Activated CD4-positive, alpha-beta T cell treated with anti-CD3 and anti-CD28 coated beads for 36 hours (primary cell): ENCODE results near the gene COA8. TPM values are rescaled to one million over a fixed set of nuclear protein-coding genes. Genes with fewer than 3 reads are reported as not detected.

Experiments used
- ATAC-seq: fragments of 200-7000 bp; cut with Tn5 transposase; one replicate; pipeline ENCODE4 v1.10.0; 2021; ENCODE audit warnings: mild to moderate bottlenecking, moderate library complexity
- CTCF ChIA-PET: fragments of 350-600 bp; sonication (Branson Sonifier 250); formaldehyde crosslinking; loops from one replicate; lab custom pipeline; 2021; ENCODE audit warnings: antibody characterized with exemption; lab: Charles Lee
- POLR2A ChIA-PET: fragments of 350-600 bp; sonication (Branson Sonifier 250); formaldehyde crosslinking; loops from one replicate; lab custom pipeline; 2021; ENCODE audit warnings: antibody characterized with exemption, inconsistent platforms; lab: Charles Lee
- DNase-seq: peaks from one replicate; pipeline ENCODE4 v3.0.0-alpha.2; 2020
- H3K27ac Mint-ChIP-seq: one replicate; pipeline ENCODE4 v1.8.0; 2021; ENCODE audit warnings: mixed read lengths
- H3K27me3 Mint-ChIP-seq: one replicate; pipeline ENCODE4 v1.8.0; 2021; ENCODE audit warnings: mixed read lengths
- H3K36me3 Mint-ChIP-seq: one replicate; pipeline ENCODE4 v1.8.0; 2021; ENCODE audit warnings: low read depth, mixed read lengths
- H3K4me1 Mint-ChIP-seq: one replicate; pipeline ENCODE4 v1.8.0; 2021; ENCODE audit warnings: mixed read lengths
- H3K4me3 Mint-ChIP-seq: one replicate; pipeline ENCODE4 v1.8.0; 2021; ENCODE audit warnings: mild to moderate bottlenecking, moderate library complexity, mixed read lengths
- H3K9me3 Mint-ChIP-seq: one replicate; pipeline ENCODE4 v1.8.0; 2021; ENCODE audit warnings: low read depth, mixed read lengths
- intact Hi-C, 2 experiments: fragments of 100-400 bp; cut with DNase I in 1 of 2; cut with micrococcal nuclease in 1 of 2; formaldehyde crosslinking; loops; one replicate each; pipeline versions ENCODE4 v1.14.2 to v1.15.1; 2022 to 2024; cut with DNase I, micrococcal nuclease
- total RNA-seq, 2 experiments: library from RNA; stranded (reverse); gene quantifications; one replicate each; pipeline ENCODE4 v1.2.3, GENCODE V29; 2021

Gene COA8
- total RNA-seq, 2 experiments from 2014 or later, result 39.6 to 41.7 TPM

DNA sequence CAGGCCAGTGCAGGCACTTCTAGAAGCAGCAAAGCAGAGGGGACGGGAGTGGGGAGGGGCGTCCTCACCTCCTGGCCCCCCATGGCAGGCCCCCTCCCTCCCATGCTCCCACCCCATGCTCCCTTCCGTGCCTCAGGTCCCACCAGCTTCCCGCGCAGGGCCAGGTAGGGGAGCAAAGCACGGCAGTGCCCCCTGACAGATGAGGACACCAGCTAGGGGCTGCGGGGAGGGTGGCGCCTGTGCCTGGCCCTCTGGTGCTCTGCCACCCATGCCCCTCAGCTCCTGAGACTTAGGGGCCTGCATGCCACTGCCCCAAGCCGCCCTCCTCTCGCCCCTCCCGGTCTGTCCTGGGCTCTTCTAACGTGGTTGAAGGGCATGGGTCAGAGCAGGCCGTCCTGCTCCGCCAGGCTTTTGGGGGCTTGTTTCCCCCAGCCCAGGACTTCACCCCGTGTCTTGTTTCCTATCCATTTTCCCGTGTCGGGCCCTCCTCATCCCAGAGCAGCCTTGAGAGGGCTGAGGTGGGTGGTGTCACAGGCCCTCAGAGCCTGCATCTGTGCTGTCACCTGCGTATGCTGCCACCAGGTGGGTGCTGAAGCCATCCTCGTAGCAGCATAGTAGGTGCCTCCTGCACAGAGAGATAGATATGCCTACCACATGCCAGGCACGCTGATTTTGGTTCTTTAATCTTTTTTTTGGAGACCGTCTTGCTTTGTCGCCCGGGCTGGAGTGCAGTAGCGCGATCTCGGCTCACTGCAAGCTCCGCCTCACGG, 23.5 kb upstream of the COA8 start:
- DNase-seq (no peak), ATAC-seq (peak; percentile 25)
- H3K36me3 Mint-ChIP-seq, result no peaks in the 10 kb centered on the region
- no peaks in the 10 kb centered on the region for H3K9me3 Mint-ChIP-seq
- H3K4me3 Mint-ChIP-seq, result no peak overlapping the region
- ChIA-PET CTCF (interaction anchor here (0.7 kb wide), 1 partner anchor 1219 kb away, joined by 3 read pairs; no protein-coding TSS in a partner anchor), POLR2A (no interaction called here)
- no peaks in the 10 kb centered on the region for H3K4me1 Mint-ChIP-seq
- H3K27ac Mint-ChIP-seq, result no peak overlapping the region
- intact Hi-C loops, result no loop called here
- no peaks in the 10 kb centered on the region for H3K27me3 Mint-ChIP-seq

DNA sequence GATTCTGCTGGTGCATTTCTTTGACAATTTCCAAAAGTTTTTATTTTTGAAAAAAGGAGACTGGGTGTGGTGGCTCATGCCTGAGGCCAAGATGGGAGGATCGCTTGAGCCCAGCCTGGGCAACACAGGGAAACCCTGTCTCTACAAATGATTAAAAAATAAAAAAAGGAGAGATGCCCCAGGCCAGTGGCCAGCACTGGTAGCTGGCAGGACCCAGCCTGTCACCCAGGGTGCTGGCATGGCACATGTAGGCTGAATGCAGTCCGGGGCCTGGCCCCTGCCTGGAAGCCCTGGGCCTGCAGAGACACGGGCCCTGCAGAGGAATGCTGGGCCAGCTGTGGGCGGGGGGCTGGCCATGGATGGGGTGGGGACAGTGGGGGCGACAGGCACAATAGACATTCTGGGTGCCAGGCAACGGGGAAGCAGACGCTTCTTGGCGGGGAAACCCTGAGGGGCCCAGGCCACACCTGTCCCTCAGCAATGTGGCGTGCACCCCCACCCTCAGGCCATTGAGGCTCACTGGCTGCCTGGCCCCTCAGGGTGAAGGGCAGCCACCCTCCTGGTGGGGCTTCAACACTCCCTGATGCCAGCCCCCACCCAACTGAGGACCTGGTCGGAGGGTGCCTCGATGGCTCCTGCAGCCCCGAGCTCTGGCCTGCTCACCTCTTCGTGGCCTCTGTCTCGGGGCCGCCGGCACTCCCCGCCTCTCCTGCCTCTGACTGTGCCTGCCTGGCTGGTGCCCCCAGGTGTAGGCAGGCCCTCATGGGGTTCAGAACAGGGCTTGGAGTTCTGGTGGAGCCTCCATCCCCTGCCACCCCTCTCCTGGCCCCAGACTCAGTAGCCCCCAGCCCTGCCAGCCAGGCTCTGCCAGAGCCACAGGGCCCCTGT, 21.7 kb upstream of the COA8 start:
- ChIA-PET CTCF (interaction anchor here (0.5 kb wide), 1 partner anchor 56 kb away, joined by 3 read pairs; no protein-coding TSS in a partner anchor), POLR2A (no interaction called here)
- ATAC-seq, result no peak
- H3K9me3 Mint-ChIP-seq, result no peaks in the 10 kb centered on the region
- DNase-seq, result no peak
- no peaks in the 10 kb centered on the region for H3K4me1 Mint-ChIP-seq
- H3K27ac Mint-ChIP-seq, result no peak overlapping the region
- intact Hi-C loops, result no loop called here
- no peak overlapping the region for H3K4me3 Mint-ChIP-seq
- no peaks in the 10 kb centered on the region for H3K36me3 Mint-ChIP-seq
- no peaks in the 10 kb centered on the region for H3K27me3 Mint-ChIP-seq

DNA sequence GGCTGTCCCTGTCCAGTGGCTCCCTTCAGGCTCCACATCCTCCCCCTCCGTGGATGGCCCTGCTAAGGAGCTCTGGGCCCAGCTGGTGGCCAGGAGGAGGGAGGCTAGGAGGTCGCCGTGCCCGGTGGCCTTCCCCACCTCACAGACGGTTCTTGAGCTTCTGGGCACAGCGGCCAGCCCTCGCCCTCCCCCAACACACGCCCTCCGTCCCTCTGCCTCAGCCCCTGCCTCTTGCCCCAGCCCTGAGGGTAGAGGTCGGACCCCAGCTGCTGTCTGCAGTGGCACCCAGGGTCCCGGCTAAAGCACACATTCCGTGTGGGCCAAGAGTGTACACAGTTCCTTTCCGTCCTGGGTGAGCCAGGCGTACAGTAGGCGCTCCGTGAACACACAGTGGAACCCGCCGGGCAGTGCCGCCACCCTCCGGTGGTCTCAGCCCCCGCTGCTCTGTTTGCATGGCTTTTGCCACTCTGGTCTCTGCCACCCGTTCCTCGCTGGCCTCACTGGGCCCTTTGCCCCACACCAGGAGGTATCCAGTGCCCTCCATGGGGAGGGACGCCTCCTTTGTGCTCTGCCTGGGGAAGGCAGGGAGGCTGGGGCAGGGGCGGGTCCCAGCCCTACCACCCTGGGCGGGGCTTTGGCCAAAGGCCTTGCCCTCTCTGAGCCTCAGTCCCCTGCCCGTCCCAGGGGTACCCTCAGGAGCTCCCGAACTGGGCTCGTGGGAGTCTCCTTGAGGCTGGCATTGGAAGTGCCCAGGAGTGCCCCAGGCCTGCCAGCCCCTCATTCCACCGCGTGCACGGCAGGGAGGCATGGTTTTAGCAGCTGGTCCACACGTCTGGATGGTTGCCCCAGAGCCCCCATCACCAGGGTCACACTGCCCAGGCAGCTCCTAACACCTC, 20.8 kb upstream of the COA8 start:
- ChIA-PET POLR2A (interaction anchor here (1.1 kb wide), 1 partner anchor 10 kb away, joined by 4 read pairs; no protein-coding TSS in a partner anchor), CTCF (interaction anchor here (0.5 to 1.1 kb wide), 2 partner anchors 21 to 56 kb away, joined by 3 to 4 read pairs; no protein-coding TSS in a partner anchor)
- Mint-ChIP-seq H3K27me3 (no peaks in the 10 kb centered on the region), H3K36me3 (no peaks in the 10 kb centered on the region), H3K9me3 (no peaks in the 10 kb centered on the region), H3K27ac (no peak overlapping the region), H3K4me3 (no peak overlapping the region), H3K4me1 (no peaks in the 10 kb centered on the region)
- intact Hi-C loops, result no loop called here
- no peak for ATAC-seq
- DNase-seq, result no peak

DNA sequence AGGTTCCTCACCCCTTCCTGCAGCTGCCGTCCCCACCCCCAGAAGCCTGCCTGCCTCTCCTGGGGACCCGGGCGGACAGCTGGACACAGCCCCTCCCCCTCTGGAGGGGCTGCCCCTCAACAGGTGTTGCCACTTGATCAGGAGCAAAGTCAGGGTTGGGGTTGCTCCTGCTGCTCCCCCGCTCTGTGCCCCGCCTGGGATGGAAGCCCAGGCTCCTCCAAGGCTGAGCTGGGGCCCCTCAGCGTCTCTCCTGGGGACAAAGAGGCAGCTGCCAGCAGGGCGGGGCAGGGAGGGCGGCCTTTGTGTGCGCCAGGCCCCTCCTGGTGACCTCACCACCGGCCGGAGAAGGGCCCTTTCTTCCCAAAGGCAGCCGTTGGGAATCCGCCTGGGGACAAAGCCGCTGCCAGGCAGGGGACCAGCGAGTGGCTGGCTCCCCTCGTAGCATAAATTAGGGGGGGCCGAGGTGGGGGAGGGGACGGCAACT, 20.1 kb upstream of the COA8 start:
- H3K9me3 Mint-ChIP-seq, result no peaks in the 10 kb centered on the region
- no peak overlapping the region for H3K27ac Mint-ChIP-seq
- no peaks in the 10 kb centered on the region for H3K4me1 Mint-ChIP-seq
- ChIA-PET CTCF (interaction anchor here (0.9 to 1.1 kb wide), 2 partner anchors 17 to 22 kb away, joined by 3 to 4 read pairs; no protein-coding TSS in a partner anchor), POLR2A (interaction anchor here (1.1 kb wide), 1 partner anchor 10 kb away, joined by 4 read pairs; no protein-coding TSS in a partner anchor)
- intact Hi-C loops, result no loop called here
- no peaks in the 10 kb centered on the region for H3K36me3 Mint-ChIP-seq
- DNase-seq, result no peak
- no peaks in the 10 kb centered on the region for H3K27me3 Mint-ChIP-seq
- no peak for ATAC-seq
- H3K4me3 Mint-ChIP-seq, result no peak overlapping the region

DNA sequence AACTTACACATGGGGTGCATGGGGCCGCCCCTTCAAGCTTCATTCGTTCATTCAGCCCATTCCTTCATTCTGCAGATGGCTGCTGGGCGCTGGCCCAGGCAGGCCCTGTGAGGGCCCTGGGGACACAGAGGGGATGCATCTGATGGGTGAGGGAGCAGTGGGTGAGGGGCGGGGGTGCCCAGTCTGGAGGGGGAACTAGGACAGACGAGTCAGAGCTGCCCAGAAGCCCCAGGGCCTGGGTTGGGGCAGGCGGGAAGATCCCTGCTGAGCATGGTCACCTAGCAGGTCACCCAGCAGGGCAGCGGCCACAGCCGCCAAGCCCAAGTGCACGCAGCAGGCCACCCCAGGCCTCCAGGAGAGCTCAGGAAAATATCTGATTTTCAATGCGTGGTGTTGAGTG, 19.6 kb upstream of the COA8 start:
- intact Hi-C loops, result no loop called here

DNA sequence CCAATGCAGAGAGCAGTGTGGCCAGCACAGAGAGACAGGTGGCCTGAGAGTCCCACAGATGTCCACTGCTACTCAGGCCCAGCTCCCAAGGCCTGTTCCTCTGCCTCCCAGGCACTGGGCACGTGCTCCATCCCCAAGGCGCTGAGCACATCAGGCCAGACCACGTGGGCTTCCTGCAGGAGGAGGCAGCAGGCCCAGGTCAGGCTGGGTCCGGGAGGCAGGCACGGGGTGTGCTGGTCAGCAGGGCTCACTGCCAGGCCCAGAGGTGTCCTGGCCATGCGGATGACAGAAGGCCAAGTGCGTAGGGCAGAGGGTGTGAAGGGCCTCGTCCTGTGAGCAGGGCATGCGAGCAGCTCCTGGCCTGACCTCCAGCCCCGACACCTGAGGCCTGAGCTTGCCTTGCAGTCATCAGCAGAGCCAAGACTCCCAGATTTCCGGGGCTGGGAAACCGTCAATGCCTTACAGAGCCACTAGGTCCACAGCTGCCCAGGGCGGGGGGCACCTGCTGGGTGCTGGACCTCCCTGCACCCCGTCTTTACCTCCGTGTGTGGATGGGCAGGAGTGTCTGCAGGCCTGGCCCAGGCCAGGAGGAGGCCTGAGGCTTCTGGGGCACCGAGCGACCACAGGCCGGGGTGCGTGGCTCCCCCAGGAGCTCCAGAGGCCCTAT, 18.9 kb upstream of the COA8 start:
- CTCF ChIA-PET, result interaction anchor here (1.3 kb wide), 1 partner anchor 25 kb away, joined by 3 read pairs; no protein-coding TSS in a partner anchor
- Mint-ChIP-seq H3K4me1 (no peaks in the 10 kb centered on the region), H3K9me3 (no peaks in the 10 kb centered on the region), H3K27me3 (no peaks in the 10 kb centered on the region), H3K36me3 (no peaks in the 10 kb centered on the region), H3K27ac (no peak overlapping the region), H3K4me3 (no peak overlapping the region)
- intact Hi-C loops, result no loop called here
- POLR2A ChIA-PET, result no interaction called here
- no peak for ATAC-seq
- DNase-seq, result no peak

More for the DNA sequence above, 19.6 kb upstream of the COA8 start:
- H3K4me1 Mint-ChIP-seq, result no peaks in the 10 kb centered on the region
- no peaks in the 10 kb centered on the region for H3K36me3 Mint-ChIP-seq
- no peaks in the 10 kb centered on the region for H3K9me3 Mint-ChIP-seq
- ChIA-PET POLR2A (interaction anchor here (1.1 kb wide), 1 partner anchor 9 kb away, joined by 4 read pairs; no protein-coding TSS in a partner anchor), CTCF (interaction anchor here (0.9 to 1.3 kb wide), 3 partner anchors 17 to 25 kb away, joined by 3 to 4 read pairs (median 3); no protein-coding TSS in a partner anchor)
- no peaks in the 10 kb centered on the region for H3K27me3 Mint-ChIP-seq
- DNase-seq, result no peak
- H3K27ac Mint-ChIP-seq, result no peak overlapping the region
- ATAC-seq, result no peak
- no peak overlapping the region for H3K4me3 Mint-ChIP-seq

DNA sequence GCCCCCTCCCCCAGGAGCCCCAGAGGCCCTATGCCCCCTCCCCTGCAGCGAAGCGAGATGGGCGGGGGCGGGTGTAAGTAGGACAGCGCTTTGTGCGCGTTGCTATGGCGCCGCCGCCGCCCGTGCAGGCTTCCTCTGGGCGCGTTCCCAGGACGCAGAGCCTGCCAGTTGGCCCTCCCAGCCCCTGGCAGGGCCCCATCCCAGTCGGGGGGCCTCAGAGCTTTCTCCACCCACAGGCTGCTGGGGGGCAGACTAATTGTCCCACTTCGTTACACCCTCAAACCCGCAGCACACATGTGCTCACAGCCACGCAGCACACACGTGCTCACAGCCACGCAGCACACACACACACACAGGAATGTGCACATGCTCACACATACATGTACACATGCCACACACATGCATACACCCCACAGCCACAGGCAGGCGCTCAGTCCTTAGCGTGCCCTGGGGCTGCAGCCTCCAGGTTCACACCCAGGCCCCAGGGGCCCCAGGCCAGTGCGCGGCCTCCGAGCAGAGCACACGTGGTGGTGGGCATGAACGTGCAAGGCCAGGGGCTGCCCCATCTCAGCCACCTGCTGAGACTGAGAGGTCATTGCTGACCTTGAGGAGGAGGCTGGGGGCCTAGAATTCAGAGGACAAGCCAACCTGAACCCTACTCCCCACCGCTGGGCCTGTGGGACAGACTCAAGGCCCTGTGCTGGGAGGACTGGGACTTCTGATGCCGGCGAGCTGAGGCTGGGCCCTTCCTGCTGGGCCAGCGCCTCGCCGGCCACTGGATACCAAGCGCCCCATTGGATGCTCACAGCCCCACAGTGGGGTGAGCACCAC, 18.2 kb upstream of the COA8 start:
- intact Hi-C loops, result no loop called here
- no peaks in the 10 kb centered on the region for H3K4me1 Mint-ChIP-seq
- no peak overlapping the region for H3K4me3 Mint-ChIP-seq
- H3K36me3 Mint-ChIP-seq, result no peaks in the 10 kb centered on the region
- peak; percentile 2 for DNase-seq
- ChIA-PET POLR2A (no interaction called here), CTCF (interaction anchor here (0.6 to 1.8 kb wide), 4 partner anchors 26 to 122 kb away, joined by 3 to 5 read pairs (median 4); no protein-coding TSS in a partner anchor)
- ATAC-seq, result no peak
- H3K27ac Mint-ChIP-seq, result no peak overlapping the region
- H3K9me3 Mint-ChIP-seq, result no peaks in the 10 kb centered on the region
- H3K27me3 Mint-ChIP-seq, result no peaks in the 10 kb centered on the region

DNA sequence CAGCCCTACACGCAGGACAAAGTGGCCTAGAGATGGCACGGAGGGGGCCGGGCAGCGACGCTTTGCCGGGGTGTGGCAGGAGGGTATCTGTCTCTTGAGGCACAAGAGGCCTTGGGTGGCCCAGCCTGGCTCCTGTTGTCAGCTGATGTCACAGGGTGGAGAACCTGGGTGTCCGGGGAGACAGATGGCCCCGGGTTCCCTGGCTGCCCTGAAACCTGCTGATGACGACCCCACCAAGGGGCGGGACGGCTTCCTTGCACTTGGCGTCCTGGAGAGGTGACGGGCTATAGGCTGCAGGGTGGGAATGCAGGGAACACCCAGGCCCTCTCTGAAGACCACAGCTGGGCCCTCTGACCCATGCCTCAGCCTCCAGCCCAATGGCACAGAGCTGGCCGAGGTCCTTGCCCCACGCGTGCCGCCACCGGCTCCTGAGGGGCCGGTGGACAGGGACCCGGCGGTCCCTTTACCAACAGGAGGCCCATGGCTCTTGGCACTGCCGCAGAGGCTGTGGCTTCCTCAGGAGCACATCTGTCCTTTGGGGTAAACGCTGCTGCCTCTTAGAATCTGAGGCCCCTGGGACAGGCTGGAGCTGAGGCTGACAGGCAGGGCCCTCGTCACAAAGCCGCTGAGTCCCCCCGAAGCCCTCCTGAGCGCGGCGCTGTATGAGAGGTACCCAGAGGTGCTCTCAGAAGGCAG, 17.4 kb upstream of the COA8 start:
- no peak overlapping the region for H3K4me3 Mint-ChIP-seq
- POLR2A ChIA-PET, result no interaction called here
- no peaks in the 10 kb centered on the region for H3K4me1 Mint-ChIP-seq
- CTCF ChIA-PET, result interaction anchor here (0.6 to 1.8 kb wide), 5 partner anchors 27 to 121 kb away, joined by 3 to 5 read pairs (median 3); no protein-coding TSS in a partner anchor
- DNase-seq, result no peak
- ATAC-seq, result no peak
- H3K27ac Mint-ChIP-seq, result no peak overlapping the region
- H3K27me3 Mint-ChIP-seq, result no peaks in the 10 kb centered on the region
- H3K9me3 Mint-ChIP-seq, result no peaks in the 10 kb centered on the region
- intact Hi-C loops, result no loop called here
- no peaks in the 10 kb centered on the region for H3K36me3 Mint-ChIP-seq

DNA sequence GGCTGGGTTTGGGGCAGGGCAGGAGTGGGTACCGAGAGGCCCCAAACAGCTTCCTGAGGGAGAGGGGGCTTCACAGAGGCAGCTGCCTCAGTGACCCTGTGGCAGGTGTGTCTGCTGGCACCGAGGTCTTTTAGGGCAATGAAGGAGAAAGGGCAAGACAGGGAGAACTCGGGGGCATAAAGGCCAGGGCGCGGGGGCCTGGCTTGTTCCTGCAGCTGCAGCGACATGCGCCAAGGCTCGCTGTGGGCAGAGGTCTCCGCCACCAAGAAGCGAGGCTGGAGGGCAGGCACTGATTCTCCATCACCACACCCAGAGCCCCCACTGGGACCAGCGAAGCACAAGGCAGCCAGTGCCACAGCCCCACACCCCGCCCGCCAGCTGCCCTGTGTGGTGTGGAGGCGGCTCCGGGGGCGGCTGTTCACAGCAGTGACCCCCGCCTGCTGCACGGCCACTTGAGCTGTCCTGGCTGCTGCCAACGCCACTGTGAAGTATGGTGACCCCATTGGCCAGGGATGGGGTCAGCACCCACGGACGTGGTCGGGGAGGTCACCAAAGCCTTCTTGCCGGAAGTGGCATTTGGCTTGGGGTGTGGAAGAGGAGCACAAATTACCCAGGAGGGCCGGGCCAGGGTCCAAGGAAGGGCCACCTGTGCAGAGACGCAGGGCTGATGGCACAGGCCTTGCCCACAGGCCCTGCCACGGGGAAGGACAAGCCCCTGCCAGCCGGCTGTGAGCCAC, 16.7 kb upstream of the COA8 start:
- peak; percentile 11 for ATAC-seq
- no peaks in the 10 kb centered on the region for H3K27me3 Mint-ChIP-seq
- H3K9me3 Mint-ChIP-seq, result no peaks in the 10 kb centered on the region
- no peaks in the 10 kb centered on the region for H3K36me3 Mint-ChIP-seq
- H3K27ac Mint-ChIP-seq, result no peak overlapping the region
- no peak for DNase-seq
- intact Hi-C loops, result loop anchor here (1.0 kb wide), 2 partner anchors 28 to 46 kb away; no protein-coding TSS in a partner anchor
- H3K4me3 Mint-ChIP-seq, result no peak overlapping the region
- H3K4me1 Mint-ChIP-seq, result no peaks in the 10 kb centered on the region
- CTCF ChIA-PET, result interaction anchor here (0.7 to 1.8 kb wide), 4 partner anchors 28 to 121 kb away, joined by 3 to 5 read pairs (median 3); no protein-coding TSS in a partner anchor
- POLR2A ChIA-PET, result no interaction called here
